ENCODE data around the gene RAB12.

GRCh38 chr18:8562919-8563318 is 46.3 kb upstream of the RAB12 start:
- TF ChIP-seq EZH2 (IDR thresholded peaks at IDR 0.05; ENCODE audit: borderline replicate concordance, insufficient read depth, low read length, poor library complexity, severe bottlenecking): no peak
- TF ChIP-seq MXI1 (conservative IDR thresholded peaks at IDR 0.05; ENCODE audit: poor library complexity, severe bottlenecking): no peak
